Activated CD4-positive, CD25-positive, alpha-beta regulatory T cell treated with anti-CD3 and anti-CD28 coated beads, Interleukin-2, amount 50 U/mL, for 24 hours (primary cell): ENCODE measurements around the gene GPER1.

ENCODE experiments used
- ATAC-seq, 2 donors: fragments of 150-1000 bp; cut with Tn5 transposase; one replicate each; pipeline ENCODE4 v1.10.0; 2021; ENCODE audit warnings: mild to moderate bottlenecking in 1 of 2, moderate library complexity in 1 of 2

Gene GPER1

DNA sequence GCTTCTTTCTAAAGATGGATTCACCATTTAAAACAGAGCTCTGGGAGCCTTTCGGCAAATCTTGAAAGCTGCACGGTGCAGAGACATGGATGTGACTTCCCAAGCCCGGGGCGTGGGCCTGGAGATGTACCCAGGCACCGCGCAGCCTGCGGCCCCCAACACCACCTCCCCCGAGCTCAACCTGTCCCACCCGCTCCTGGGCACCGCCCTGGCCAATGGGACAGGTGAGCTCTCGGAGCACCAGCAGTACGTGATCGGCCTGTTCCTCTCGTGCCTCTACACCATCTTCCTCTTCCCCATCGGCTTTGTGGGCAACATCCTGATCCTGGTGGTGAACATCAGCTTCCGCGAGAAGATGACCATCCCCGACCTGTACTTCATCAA lies 3.7 kb downstream of the GPER1 start:
- ATAC-seq = no peak

DNA sequence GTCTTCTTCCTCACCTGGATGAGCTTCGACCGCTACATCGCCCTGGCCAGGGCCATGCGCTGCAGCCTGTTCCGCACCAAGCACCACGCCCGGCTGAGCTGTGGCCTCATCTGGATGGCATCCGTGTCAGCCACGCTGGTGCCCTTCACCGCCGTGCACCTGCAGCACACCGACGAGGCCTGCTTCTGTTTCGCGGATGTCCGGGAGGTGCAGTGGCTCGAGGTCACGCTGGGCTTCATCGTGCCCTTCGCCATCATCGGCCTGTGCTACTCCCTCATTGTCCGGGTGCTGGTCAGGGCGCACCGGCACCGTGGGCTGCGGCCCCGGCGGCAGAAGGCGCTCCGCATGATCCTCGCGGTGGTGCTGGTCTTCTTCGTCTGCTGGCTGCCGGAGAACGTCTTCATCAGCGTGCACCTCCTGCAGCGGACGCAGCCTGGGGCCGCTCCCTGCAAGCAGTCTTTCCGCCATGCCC lies 4.3 kb downstream of the GPER1 start:
- no peak for ATAC-seq

DNA sequence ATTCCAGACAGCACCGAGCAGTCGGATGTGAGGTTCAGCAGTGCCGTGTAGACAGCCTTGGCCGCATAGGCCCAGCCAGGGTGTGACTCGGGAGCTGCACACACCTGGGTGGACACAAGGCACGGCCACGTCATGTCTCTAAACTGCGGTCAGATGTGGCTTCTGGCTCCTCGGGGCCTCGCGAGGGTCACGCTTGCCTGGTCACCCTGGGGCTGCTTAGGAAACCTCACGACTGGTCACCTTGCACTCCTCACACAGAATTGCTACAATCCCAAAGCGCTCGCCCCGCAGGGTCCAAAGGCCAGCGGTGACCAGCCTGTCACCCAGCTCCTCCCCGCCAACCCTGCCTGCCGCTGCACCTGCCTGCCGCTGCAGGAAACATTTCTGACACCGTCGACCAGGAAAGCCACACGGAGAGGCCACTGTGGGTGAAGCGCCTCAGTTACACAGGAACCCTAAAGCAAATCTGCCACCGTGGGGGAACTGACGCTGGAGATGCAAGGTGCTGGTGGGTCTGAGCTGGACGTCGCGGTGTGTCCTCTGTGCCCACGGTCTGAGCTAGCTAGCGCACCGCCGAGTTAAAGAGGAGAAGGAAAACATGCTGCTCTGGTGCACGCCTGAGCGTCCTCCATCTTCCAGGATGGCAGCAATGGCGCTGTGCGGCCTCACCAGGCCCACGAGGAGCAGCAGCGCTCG lies 5.0 kb downstream of the GPER1 start:
- no peak for ATAC-seq

DNA sequence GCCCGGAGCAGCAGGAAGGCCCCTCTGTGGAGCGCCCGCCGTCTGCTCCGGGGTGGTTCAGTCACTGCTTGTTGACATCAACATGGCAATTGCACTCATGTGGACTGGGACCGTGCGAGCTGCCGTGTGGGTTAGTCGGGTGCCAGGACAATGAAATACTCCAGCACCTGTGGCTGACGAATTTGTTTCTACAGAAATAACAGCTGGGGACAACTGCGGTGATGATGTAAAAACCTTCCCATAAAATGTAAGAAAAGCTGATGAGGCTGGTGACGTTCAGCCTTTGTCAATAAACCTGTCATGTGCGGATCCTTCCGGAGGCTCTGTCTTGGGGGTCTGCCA lies 5.6 kb downstream of the GPER1 start:
- no peak for ATAC-seq

DNA sequence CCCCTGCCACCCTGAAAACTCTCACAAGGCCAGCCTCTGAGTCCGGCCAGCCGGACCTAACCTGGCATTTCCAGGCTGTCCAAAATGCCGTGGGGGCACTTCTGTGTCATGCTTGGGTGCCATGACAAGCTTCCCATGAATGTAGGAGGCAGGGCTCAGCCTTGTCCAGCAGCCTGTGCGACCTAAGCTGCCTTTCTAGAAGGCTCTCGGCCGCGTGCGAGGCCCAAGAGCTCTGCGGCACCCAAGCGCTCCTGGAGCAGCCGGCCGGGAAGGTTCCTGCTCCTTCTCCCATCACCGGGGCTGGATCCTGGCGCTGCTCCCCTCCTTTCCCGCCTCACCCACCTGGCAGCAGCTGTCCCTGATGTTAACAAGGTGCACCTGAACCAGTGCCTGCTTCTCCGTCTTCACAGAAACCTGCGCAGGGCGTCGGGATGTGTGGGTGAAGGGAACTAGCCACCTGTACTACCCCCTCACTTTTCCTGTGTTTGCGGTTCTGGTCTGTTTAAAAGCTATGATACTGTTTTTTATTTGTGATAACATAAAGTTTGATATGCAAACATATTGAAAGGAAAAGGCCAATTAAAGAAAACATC lies 6.1 kb downstream of the GPER1 start:
- no peak for ATAC-seq

DNA sequence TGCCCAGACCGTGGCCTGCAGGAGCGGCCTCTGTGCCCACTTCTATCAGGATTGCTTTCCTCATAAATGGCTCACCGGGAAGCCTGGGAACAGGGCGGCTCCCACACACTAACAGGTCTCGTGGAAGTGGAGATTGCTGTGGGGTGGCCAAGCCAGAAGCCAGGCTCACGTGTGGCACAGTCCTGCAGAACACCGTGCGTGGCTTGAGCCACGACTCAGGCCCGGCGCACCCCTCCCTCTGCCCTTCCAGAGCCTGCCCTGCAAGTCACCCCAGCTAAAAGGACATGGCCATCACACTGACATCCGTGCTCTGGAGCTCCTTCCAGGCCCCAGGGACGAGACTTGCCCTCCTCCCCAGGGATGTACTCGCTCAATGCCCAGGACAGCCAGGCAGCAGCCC lies 7.0 kb downstream of the GPER1 start:
- ATAC-seq = no peak

DNA sequence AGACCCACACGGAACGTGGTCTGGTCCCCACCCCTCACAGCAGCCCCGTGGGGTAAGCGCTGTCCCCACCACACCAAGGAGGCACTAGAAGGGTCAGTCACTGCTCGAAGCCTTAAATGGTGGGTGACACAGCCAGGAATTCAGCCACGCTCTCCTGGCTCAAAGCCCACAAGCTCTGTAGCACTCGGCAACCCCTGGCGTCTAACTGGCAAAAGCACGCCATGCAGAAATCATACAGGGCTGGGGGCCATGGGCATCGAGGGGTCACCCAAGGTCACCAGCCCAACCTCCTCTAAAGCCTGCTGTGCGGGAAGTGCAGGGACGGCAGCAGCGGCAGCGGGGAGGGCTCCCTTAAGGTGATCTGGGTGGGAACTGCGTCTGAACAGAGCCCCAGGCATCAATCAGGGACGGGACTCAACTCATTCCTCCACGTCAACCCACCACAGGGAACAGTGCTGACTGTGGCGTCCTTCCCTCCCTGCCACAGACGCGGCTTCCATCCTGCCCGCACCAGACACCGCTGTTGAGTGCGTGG lies 7.8 kb downstream of the GPER1 start:
- no peak for ATAC-seq

DNA sequence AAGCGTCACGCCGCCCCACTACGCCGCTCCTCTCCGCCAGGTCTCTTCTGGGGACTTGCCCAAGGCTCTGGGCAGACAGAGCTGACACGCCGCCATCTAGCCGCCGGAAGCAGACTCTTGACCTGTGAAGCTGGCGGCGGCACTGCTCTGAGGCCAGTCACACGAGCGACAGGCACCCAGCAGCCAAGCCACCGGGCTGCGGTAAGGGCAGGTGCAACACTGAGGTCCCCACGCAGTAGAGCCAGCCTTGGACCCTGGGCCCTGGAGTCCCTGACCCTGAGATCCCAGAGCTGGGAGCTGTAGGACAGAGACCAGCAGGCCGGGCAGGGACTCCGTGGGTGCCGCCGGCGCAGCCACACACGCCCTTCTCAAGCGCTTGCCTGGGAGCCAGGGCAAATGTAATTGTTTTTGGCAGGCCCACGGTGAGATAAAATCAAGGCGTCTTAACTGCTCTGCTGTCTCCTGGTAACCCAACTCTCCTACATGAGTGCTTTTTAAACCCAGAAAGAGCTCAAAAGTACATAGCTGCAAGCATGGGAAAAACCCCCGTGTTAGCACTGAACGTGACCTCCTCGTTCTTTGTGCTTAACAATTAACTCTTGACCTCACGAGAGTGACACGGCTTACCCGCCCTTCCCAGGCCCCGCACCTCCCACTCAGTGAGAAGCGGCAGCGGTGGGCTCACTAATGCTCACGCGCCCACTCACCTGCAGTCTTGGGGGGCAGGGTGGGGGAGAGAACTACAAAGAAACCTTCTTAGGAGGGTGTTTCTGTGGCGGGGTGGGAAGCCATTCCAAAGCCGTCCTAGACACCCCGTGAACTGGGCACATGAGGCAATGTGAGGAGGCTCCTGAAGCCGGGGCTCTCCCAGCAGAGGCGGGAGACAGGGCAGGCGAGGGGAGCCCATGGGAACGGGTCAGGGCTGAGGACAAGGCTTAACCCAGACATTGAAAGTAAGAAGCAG lies 8.5 kb downstream of the GPER1 start:
- no peak for ATAC-seq

DNA sequence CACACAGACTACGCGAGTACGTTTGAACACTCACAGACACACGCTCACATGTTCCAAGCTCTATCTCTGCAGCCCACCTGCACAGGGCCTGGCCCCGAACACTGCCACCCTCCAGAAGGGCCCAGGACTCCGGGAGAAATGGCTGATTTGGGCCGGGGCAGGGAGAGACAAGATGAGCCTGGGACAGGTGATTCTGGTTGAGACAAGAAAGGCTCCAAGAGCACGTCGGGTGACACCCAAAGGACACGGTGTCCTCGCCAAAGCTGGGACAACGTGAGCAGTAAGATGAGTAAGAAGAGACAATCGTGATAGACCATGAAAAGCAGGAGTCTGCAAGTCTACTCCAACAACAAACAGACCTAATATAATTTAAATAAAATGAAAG lies 9.2 kb downstream of the GPER1 start:
- ATAC-seq = no peak

DNA sequence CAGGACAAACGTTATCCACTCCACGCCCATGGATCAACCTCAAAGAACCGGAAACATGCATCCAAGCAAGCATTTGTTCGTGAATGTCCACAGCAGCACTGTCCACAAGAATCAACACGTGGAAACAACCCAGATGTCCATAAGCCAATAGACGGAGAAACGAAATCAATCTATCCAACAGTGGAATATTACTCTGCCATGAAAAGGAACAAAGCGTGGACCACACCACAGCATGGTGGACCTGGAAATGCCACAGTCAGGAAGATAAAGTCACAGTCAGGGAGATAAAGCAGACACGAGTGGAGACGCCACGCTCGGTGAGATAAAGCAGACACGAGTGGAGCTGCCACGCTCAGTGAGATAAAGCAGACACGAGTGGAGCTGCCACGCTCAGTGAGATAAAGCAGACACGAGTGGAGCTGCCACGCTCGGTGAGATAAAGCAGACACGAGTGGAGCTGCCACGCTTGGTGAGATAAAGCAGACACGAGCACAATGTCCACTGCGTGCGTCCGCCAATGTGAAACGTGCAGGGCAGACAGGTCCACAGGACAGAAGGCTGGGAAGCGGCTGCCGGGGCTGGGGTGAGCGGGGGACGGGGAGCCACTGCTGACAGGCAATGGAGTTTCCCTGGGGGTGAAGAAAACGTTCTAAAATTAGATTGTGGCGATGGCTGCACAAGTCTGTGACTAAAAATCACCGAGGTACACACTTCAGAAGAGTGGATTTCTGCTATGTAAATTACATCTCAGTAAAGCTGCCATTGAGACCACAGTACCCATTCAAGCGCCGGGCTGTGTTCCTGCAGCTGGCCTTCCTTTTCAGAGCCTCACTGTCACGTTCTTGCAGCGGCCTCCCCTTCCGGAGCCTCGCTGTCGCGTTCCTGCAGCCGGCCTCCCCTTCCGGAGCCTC lies 10.6 kb downstream of the GPER1 start:
- ATAC-seq = no peak

DNA sequence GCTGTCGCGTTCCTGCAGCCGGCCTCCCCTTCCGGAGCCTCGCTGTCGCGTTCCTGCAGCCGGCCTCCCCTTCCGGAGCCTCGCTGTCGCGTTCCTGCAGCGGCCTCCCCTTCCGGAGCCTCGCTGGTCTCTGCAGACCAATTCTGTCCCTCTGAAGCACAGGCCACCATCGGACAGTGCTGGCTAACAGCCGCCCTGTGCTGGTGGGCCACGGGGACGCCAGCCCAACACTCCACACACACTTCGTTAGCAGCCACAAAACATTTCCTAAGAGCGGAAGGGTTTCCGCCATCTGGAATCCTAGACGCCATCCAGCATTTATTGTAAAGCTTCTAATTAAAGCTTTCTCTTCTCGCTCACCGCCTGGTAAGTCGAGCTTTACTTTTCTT lies 11.2 kb downstream of the GPER1 start:
- no peak for ATAC-seq

DNA sequence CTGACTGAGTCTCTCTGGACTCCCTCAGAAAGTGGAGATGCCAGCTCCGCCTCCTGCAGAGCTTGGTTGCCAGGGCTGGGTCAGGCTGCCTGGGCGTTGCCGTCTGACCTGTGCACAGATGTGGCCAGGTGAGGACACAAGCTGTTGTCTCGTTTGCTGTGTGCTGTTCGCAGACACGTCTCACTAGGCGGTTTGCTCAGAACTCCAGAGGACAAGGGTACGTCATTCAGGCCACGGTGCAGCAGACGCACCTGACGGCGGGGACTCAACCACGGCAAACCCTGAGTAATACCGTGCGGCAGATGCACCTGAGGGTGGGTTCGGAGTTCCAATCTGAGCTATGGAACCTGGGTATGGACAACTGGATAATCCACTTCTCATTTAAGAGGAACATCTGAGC lies 11.7 kb downstream of the GPER1 start:
- no peak for ATAC-seq

DNA sequence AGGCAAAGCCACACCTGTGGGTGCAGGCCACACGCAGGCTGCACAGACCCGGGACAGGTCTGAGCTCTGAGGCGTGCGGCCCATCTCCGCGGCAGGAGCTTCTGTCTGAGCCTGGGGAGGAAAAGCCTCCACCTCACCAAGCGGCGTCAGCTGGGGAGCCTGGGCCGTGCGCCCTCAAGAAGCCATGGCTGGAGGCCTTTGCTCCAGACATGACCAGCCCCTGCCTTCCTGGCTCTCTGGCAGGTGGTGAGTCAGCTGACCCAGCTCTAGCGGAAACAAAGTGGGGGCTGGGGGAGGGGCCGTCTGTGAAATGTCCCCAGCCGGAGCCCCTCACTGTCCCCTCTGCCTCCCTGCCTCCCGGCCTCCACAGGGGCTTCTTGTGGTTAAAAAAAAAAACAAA lies 12.5 kb downstream of the GPER1 start:
- ATAC-seq = no peak

DNA sequence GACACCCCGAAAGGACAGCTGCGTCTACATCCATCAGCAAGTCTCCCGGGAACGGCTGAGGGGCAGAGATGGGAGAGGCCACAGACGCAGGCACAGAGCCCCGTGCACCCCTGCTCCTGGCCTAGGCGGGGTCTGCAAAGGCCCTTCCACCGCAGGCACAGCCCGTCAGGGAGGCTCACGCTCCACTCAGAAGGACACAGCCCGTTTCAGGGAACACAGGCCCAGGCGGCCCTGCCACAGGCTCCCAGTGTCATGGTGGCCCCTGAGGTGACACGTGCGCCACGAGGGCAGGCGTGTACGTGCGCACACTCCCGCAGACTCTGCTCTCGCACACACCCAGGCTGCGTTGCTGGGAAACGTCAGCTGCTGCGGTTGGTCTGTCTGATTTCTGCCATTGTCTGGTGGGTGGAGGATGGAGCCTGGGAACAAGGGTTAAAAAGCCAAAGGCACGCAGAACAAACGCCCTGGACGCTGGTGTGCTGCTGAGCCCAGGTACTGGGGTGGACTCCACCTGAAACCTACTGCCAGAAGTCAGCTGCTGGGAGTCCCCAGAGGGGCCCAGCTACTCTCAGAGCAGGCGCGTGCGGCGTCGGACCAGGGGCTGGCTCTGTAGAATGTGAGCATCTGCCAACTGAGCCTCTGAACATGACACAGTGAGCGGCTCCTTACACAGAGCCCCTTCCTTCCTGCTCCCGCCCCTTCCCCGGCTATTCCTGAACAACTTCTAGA lies 13.1 kb downstream of the GPER1 start:
- no peak for ATAC-seq

DNA sequence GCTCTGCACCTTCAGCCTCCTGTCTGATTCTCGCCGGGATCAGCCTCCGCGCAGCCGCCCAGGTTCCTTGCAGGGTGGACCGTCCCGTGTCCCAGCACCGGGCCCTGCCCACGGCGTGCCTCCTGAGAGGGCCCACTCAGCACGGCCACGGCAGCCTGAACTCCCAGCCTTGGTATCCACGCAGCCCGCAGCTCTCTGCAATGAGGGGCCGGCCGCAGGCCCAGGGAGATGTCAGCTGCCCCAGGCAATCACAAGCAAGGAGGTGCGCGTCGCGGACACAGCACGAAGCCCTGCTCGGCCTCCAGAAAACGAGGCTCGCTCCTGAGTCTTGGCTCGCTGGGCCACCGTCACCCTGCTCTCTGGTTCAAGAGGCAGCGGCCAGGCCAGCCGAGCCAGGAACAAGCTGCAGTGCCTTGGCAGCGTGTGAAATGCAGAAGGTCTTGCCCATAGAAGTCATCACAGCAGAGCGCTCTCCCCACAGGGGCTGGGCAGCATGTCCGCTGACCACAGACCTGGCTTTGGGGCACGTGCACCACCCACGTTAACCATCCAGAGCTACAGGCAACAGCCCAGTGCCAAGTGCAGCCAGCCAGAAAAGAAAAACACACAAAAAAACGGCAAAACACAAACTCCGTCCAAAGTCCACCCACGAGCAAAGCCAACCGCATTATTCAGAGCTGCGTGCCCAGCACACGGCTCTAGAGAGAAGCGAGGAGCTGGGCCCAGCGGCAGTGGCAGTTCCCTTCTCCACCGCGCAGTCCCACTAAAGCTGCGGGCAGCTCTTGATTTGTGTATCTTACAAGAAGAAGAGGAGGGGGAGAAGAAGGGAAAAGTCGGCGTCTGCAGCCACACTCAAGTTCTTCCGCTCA lies 13.9 kb downstream of the GPER1 start:
- no peak for ATAC-seq

DNA sequence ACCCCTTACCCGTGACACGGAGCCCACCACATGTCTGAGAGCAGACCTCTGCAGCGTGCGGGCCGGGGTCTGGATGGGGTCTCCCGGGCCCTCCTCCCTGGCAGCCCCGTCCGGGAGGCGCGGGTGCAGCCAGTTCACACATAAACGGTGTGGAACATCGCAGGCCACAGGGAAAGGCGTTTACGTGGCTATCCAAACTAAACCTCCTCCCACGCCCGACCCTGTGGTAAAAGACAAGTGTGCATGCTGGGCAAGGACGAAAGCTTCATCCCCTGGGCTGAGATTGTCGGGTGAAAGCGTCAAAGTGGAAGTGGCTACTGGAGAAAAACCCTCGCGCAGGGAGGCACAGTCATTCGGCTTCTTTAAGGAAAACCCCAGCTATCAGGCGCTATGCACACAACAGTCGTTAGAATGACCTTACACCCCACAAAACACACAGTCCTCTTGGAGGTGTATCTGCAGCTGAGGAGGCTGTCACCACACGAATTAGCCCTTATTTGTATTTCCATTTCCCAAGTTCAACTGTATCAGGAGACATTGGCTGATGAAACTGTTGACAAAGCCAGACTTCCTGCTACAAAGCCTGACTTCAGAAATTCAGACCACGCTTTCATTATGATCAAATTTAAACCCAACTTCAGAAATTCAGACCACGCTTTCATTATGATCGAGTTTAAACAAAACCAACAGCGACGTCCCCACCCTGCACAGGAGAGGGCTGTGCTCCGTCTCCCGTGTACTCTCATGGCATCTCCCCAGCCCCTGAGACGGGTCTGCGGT lies 15.3 kb downstream of the GPER1 start:
- peak; percentile 48 to 75 for ATAC-seq

DNA sequence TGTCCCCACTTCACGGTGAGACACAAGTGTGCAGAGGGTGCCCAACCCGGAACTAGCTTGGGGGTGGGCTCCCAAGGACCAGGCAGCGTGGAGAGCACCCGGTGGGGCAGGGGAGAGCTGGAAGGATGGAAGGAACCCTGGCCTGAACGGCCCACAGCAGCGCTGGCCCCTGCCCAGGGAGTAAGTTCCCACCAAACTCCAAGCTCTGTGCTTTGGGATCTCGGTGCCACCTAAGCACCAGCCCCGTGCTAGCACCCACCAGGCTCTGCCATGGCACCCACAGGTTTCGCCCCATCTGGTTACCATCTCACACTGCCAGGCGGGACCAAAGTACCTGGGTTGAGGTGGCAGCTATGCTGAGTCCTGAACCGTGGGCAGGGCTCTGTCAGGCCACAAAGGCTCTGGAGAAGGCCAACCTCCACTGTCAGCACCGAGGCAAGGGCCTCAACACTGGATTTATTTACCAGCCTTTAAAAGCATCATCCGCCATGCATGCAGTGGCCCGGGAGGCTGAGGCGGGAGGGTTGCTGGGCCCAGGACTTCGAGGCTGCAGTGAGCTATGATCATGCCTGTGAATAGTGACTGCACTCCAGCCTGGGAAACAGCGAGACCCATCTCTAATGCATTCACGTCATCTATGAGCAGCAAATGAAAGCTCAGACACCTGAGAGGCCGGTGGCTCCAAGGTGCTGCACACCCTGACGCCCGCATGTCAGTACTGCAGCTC lies 16.0 kb downstream of the GPER1 start:
- no peak for ATAC-seq

DNA sequence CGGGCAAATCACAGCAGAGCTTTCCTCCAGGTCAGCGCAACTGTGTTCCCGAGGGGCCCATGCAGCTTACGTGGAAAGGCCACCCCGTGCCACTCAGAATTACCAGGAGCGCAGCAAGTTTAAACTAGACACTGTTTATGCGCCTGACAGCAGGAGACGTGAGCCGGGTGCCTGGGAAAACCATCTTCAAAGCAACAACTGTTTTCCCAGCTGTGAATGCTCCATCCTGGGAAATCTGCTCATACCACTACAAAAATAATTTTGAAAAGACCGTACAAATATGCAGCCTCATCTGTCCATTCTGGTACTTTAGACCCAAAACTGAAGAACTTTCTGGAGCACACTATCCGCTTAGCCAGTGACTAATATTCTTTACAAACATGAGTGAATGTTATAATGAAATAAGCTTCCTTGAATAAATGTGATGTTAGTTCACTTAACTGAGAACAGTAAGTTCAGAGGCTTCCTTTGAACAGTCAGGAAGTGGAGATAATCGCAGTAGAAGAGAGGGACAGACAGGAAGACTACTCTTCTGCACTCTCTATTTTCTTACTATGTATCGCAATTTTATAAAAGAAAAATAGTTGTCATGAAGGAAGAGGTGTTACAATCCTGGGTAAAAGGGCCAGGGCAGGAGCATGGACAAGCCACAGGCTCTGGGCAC lies 16.7 kb downstream of the GPER1 start:
- no peak for ATAC-seq

DNA sequence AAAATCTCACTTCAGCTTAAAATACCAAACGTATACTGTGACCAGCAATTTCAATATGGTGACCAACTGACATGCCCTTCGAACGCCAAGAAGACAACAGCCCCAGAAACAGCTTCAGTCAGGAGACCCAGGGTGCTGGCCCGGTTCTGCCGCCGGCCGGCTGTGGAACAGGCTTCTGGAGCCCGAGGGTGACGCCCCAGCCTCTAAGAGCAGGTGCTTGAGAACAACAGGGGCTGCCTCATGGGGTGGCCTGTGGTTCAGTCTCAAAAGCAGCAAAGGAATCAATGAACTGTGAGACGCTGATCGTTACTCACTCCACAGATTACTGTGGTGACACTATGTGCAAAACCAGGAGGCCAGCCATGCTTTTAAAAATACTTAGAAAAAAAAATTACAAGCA lies 17.3 kb downstream of the GPER1 start:
- no peak for ATAC-seq
